ENCODE results near the gene SPOCK3.

- no peak for TF ChIP-seq CTCF (IDR thresholded peaks at IDR 0.05)
- TF ChIP-seq RFX5 (IDR thresholded peaks at IDR 0.05), result no peak
- TF ChIP-seq ZC3H11A (IDR thresholded peaks at IDR 0.05), result no peak
These were observed 394.6 kb downstream of the SPOCK3 start for GRCh38 chr4:166839615-166840251.
